Endometrium (tissue), 2 donors: Measurements from ENCODE around the gene HMCN2.

Experiments
- FAIRE-seq: peaks from 2 replicates; lab custom pipeline; 2012; peaks lifted over from hg19 to GRCh38; lab: Jason Lieb, UNC
- donor health status: control.
- donor health status: control.

Gene HMCN2

DNA sequence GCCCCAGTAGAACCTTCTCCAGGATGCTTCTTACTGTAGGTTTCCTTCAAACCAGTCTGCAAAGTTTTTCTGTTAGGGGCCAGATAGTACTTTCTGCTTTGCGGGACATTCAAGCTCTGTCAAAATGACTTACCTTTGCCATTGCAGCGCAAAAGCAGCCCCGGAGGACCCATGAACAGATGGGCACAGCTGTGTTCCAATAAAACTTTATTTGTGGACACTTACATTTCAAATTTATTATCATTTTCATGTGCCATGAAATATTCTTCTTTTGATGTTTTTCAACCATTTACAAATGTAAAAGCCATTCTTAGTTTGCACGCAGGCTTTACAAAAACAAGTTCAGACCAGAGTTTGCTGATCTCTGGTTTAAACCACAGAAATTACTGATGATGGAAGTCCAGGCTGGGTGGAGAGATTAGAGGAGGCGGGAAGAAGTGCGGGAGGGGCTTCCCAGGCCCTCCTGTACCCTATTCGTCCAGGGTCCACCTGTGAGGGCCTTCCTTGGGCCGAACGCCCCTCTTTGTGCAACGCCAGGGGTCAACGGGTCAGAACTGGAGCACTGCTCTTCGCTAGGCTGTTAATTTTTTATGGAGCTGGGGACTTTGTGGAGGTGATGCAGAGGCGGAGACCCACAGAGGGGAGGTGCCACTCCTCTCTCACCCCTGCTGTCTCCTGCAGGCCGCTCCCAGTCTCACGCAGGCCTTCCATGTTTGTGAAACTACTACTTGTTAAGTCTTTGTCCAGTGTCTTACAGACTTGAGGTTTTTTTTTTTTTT, 171.6 kb downstream of the HMCN2 start:
- no peak for FAIRE-seq

DNA sequence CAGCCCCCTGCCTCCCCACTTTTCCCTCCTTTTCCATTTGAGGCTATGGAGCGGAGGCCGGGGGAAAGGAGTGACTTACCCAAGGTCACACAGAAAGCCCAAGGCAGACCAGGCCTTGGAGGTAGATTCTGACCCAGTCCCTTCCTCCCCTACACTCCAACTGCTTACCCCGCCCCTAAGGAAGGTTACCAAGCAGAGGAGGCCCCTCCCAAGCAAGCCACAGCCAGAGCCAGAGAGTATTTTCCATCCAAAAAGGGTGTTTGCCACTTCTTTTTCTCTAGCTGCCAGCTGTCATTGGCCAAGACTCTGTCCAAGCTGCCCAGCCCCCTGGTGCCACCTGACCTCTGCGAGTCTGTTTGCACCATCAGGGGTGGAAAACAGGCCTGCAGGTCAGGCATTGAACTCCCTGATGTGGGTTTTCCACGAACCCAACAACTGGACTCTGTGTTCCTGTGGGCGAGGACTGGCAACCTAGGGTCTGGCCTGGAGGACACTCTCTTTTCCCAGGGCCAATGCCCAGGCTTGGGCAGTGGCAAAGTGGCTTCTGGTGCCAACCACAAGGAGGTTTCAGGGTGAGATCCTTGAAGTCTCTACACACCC, 172.9 kb downstream of the HMCN2 start:
- FAIRE-seq: no peak

DNA sequence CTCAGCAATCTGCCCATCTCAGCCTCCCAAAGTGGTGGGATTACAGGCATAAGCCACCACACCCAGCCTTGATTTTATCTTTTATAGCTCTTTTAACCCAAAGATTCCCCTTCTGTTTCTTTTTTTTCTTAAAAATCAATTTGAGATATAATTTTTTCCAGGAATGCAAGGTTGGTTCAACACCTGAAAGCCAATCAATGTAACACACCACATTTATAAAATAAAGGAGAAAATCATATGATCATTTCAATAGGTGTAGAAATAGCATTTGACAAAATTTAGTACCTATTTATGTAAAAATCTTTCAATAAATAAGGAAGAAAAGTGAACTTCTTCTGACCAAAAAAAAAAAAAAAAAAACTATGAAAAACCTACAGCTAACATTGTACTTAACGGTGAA, 175.5 kb downstream of the HMCN2 start:
- FAIRE-seq: no peak

DNA sequence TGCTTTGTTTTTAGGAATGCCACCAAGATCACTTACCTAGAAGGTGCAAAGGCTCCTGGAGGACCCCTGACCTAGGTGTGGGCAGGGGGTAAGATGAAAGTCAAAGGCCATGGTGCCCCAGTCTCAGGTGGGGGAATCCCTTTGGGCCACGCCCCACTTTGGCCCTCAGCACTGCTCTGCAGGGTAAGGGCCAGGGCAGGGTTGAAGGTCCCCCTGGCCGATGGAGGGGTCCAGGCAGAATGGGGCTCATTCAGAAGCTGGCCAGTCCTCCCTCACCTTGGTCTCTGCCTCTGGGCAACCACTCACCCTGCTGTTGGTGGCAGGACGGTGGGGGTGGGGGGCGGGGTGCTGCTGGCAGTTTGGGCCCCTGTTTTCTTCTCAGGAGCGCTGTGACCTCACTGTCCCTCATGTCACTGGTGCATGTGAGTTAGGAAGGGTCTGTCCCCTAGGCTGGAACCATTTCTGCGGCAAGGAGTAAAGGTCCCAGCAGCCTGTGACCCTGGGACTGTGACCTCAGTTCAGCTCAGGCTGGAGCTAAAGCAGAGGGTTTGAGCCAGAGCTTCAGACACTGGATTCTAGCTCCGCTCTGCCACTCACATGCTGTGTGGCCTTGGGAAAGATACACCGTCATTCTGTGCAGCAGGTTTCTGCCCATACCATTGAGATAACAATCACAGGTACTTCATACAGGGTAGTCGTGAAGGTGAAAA, 177.3 kb downstream of the HMCN2 start:
- FAIRE-seq: no peak

DNA sequence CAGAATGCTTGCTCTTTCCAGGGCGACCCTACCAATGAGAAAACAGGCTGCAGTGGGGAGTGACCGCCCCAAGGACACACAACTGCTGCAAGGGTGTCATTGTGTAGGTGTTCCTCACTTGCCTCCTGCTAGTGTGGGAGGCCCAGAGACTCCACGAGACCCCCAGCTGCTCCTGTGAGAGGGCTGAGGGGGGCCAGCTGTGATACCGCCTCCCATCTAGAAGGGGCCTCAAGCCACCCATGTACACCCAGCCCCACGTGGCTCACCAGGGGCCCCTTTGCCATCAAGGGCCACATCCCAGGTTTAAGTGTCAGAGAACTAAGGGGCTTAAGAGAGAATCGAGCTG, 177.9 kb downstream of the HMCN2 start:
- FAIRE-seq: no peak

DNA sequence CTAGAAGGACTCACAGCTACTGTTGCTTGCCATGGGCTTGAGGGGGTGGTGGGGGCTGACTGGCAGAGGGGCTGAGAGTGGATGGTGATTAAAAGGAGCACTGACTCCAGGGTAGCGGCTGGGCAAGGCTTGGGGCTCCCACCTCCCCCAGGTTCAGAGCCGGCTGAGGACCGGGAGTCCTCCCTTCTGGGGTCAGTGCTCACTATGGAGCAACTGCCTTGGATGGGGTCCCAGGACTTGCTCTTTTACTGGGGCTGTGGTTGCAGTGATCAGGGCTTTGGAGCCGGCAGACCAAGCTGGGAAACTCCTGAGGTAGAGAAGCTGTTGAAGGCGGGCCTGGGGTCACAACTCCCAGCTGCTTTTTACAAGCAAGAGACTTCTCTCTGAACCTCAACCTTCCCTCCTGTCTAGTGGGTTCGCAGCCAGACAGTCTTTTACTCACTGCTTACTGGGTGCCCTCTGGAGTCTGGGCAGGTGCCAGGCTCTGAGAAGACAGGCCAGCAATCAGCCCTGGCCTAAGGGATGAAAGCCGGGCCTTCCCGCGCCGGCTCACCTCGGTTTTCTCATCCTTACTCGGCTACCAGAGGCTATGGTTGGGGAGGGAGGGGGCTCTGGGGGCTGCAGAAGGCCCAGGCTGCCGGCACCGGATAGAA, 178.4 kb downstream of the HMCN2 start:
- no peak for FAIRE-seq

DNA sequence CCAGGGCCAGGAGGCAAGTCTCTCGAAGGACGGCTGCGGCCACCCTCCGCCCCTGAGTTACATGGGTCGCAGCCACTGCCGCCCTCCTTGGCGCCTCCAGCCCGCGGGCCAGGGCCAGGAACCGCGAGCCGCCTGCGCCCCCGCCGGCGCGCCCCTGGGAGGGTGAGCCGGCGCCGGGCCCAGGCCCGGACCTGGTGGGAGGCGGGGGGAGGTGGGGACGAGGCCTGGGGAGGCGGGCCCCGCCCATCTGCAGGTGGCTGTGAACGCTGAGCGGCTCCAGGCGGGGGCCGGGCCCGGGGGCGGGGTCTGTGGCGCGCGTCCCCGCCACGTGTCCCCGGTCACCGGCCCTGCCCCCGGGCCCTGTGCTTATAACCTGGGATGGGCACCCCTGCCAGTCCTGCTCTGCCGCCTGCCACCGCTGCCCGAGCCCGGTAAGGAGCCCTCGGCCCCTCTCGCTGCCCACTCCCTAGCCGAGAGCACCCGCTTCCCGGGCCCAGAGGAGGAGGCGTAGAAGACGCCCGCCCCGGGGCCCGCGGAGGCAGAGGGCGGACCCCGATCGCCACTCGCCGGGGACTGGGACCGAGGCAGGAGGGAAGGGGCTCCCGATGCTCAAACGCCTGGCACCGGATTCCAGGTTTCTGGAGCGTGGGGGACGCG, 179.1 kb downstream of the HMCN2 start, which contains the start of gene ASS1:
TSS of gene ASS1 (plus strand) at position 397 of the 657 bp plus-strand sequence. CDS start 7,268 bp downstream, outside the sequence.
- FAIRE-seq: no peak

DNA sequence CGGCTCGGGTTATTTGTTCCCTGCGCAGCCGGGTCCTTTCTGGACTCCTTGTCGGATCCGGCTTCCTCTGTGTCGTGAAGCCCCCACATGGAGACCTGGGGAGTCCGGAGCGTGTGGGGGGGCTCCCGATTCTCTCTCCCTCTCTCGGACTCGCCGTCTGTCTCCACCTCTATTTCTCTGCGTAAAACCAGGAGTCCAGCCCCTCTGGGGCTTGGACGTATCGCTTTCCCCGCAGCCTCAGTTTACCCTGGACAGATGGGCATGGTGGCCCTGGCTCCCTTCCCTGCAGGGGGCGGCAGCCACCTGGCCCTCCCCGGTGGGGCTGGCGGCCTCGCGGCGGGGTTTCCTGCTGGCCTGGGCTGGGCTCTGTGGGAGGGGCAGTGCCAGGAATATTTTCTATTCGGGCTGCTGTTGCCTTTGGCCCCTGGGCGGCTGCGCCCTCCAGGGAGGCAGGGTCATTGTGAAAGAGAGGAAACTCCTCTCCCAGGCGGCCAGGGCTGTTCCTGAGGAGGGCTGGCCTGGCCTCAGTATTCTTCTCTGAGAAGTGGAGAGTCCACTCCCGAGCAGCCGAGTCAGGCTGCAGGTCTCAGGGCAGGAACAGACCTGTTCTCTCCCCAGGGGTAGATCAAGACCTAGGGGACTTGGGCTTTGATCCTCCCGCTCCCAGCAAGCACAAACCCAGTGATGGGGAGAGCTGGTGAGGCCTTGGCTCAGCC, 179.9 kb downstream of the HMCN2 start:
- FAIRE-seq: no peak

DNA sequence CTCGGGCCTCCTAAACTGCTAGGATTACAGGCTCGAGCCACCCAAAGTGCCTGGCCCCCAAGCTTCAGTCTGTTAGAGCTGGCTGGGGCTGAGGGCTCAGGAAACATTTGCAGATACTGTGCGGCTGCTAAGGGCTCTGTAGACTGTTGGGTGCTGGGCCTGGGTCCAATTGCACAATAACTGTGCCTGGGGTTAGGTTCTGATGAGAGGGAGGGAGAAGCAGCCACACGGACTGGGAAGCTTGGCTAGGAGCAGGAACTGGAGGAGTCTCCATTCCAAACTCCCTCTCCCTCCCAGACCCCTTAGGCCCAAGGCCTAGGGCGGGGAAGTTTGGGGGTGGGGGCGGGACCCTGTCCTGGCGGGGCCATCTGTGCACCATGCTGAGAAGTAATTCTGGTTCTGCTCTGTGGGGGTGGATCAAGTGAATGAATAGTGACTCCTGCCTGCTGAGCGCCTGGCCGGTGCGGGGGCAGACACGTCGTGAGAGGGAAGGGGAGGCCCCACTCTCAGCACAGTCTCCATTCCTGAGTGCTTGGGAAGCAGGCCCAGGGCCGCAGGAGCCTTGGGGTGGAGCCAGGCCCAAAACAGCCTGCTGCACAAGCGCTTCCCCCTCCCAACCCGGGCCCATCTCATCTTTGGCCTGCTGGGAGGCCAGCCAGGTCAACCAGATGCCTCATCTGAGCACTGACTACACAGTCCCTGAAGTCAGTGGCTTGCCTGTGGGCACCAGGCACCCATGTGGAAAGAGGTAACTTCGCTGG, 180.7 kb downstream of the HMCN2 start:
- FAIRE-seq: peak; percentile 83

DNA sequence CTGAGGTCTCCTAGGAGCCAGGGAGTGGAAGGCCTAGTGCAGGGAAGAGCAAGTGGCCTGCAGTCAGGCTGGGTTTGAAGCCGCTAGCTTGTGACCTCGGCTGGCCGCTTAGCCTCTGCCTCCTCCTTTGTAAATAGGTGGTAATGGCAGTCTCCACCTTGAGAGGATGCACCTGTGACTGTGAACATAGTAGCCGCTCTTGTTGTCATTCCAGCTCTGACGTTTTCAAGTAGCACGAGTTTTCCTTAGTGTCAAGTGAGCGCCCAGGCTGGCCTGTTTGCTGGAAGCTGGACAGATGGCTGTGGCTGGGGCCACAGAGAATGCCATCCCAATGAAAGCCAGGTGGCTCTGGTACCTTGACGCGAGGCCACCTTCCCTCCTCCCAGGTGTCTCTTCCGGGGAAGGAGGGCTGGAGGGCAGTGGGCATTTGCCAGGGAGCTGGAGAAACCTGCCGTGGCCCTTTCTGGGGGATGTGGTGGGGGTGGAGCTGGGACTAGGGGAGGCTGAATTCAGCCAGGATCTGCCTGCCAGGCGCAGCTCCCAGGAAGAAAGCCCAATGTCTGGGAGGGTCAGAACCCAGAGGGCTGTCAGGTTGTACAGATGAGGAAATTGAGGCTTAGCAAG, 181.7 kb downstream of the HMCN2 start:
- FAIRE-seq: no peak

DNA sequence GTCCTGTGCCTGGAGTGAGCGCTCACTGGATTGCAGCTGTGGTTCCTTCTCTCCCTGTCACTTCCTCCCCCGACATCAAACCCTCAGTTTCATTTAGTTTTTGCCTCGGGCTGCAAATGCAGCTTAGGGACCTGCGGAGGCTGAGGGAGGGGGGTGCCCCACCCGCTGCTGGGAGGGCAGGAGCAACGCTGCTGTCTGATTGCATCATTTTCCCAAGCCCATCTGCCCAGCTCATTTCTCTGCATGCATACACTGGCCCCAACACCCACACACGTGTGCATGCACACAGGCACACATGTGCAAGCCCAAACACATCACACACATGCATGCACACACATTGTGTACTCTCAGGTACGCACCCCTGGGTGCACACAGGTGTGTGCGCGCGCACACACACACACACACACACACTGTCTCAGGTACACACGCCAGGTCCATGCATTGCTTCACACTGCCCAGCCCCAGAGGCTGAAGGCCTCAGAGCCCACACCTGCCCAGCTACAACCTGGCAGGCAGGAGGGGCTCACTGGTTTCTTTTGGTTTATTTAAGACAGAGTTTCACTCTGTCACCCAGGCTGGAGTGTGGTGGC, 182.6 kb downstream of the HMCN2 start:
- FAIRE-seq: no peak

DNA sequence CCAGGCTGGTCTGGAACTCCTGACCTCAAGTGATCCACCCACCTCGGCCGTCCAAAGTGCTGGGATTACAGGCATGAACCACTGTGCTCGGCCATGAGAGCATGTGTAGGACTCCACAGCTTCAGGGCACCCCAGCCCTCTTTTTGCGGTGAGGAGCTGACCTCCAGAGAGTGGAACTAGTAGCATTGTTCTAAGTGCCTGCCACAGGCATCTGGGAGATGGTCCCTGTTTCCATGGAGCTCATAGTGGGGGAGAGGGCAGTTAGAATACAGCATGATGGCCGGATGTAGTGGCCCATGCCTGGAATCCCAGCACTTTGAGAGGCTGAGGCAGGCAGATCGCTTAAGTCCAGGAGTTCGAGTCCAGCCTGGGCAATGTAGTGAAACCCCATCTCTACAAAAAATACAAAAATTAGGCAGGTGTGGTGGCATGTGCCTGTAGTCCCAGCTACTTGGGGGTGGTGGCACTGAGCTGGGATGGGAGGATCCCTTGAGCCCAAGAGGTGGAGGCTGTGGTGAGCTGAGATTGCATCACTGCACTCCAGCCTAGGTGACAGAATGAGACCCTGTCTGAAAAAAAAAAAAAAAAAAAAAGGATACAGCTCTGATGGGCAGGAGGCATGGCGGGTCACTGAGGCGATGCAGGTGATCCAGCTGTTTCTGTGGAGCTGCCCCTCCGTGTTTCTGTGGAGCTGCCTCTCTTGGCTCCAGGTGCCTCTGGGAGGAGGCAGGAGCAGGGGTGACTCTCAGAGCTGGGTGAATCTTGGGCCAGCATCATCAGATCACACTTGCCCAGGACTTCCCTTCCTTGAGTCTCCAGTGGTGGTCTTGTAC, 183.4 kb downstream of the HMCN2 start:
- no peak for FAIRE-seq

DNA sequence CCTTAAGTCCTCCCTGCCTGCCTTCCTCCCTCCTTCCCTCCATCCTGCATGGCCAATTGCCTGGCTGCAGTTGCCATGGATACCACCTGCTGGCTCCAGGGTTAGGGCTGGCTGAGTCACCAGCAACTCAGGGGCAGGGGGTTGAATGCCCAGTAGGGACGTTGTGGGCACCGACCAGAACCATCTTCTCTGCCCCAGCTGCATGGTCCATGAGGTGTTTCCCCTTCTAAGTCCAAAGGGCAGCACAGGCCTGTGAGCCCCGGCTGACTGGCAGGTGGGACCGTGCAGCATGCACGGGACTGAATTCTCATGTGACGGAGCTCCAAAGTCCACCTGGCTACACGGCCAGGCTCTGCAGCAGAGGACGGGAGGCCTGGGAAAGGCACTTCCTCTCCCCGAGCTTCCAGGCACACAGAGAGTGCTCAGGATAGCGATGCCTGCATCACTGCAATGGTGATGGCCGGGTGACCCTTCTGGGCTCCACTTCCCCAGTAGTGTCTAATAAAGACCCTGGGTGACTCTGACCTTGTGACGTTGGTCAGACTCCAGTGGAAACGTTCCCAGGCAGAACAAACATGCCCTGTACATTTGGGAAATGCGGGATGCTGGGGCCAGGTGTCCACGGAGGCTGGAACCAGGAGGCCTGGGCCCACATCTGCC, 184.9 kb downstream of the HMCN2 start:
- no peak for FAIRE-seq

DNA sequence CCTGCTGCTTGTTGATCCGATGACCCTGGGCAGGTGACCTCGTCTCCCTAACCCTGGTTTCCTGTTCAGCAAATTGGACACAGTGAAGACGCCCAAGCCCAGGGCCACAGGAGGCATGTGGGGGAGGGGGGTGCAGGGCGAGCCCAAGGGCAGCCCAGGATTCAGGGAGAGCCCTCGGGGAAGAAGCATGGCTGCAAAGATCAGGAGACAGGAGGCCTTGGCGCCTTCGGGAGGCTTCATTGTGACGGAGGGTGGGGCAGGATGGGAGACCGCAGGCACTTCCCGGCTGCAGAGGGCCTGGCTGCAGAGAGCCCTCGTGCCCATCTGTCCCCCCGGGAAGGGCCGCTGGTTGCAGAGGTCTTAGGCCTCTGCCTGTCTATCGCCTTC, 185.4 kb downstream of the HMCN2 start:
- no peak for FAIRE-seq

DNA sequence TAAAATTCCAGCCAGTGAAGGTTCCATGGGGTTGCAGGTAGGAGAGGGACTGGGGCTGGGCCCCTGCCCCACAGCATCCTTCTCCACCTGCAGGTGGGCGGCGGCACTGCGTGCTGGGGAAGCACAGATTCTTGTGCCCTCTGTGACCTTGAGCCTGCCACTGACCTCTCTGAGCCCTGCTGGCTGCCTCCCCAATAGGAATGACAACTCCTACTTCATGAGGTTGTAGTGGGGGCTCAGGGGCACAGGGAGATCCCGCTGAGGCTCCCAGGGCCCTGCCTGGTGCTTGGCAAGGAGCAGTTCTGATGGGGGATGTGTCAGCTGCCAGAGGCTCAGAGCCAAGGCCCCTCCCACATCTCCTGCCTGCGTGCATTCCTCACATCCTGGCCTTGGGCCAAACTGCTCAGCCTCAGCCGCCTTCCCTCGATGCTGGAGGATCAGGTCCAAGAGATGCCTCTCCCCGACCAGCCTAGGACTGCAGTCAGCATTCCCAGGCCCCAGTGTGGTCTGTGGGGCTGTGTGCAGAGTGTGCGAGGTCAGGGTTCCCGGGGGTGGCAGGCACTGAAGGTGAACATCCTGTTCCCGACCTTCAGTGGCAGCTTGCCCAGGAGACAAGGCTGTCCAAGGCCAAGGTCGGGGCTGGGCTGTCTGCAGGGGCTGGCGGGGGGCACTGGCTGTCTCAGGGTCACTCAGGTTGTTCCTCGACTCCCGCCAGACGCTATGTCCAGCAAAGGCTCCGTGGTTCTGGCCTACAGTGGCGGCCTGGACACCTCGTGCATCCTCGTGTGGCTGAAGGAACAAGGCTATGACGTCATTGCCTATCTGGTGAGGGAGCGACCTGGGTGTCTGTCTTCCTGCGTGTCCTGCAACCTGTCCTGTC, 186.2 kb downstream of the HMCN2 start:
- no peak for FAIRE-seq

DNA sequence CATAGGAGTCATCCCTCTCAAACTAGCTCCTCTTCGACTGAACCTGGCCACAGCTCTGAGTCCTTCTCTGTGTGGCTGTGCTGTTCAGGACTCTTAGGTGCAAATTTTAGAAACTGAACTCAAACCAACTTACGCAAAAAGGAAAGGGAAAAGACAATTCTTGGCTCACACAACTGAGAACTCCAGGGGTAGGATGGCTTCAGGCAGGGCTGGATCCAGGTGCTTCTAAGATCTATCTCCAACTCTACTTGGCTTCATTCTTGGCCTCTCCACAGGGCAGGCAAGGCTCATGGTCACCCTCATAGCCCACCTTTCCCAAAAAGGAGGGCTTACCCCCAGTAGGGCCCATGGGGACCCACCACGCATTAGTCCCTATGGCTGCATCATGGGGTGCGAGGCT, 187.3 kb downstream of the HMCN2 start:
- FAIRE-seq: no peak

DNA sequence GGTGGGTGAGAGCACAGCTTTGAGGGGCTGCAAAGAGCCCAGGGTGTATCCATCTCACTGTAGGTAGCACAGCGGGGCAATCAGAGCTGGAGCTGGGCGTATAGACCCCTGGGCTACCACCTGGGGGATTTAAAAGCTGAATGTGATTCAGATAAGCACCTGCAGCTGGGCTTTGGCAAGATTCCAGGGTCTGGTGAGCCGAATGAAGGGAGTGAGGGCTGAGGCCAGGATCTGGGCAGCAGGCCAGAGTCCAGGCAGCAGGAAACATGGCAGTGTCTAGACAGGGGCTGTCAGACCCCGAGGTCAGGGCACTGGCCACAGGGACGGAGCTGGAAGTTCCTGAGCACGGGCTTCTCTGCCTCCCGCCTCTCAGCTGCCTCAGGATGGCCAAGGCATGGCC, 187.9 kb downstream of the HMCN2 start:
- FAIRE-seq: no peak
